ENCODE measurements around the gene GRIFIN. TPM values are rescaled to one million over a fixed set of nuclear protein-coding genes. Genes with fewer than 3 reads are reported as not detected.
"Not testable (repeated sequence)": the region's sequence is repeated elsewhere in the genome, so short reads cannot be mapped to it uniquely, and the experiment has no call there.

Gene GRIFIN
- total RNA-seq, 2 donors from 2014 or later: not detected

DNA sequence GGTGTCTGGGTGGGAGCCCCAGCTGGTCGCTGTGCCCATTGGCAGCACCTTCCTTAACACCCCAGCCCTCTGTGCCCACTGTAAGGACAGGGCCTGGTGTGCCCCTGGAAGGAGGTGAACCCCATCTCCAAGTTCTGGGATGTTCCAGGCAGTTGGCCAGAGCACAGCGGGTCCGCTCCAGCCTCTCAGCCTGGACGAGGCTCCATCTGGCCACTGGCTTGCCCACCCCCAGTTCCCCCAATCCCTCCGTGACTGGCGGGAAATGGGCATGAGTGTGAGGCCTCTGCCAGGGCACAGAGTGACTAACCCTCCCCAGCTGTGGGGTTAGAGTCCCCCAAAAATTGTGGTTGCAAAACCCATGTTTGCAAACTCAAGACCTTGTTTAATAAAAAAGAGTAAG lies 15.6 kb downstream of the GRIFIN start:
- Histone ChIP-seq H3K27me3 (replicated peaks; ENCODE audit: insufficient read depth) (no peaks in the 10 kb centered on the region), H3K27ac (no peak overlapping the region), H3K4me1 (replicated peaks) (no peaks in the 10 kb centered on the region), H3K36me3 (no peaks in the 10 kb centered on the region), H3K4me3 (no peak overlapping the region), H3K9me3 (no peaks in the 10 kb centered on the region)
- no peak for TF ChIP-seq POLR2AphosphoS5 (IDR thresholded peaks at IDR 0.05)
- TF ChIP-seq, protein P1, sequence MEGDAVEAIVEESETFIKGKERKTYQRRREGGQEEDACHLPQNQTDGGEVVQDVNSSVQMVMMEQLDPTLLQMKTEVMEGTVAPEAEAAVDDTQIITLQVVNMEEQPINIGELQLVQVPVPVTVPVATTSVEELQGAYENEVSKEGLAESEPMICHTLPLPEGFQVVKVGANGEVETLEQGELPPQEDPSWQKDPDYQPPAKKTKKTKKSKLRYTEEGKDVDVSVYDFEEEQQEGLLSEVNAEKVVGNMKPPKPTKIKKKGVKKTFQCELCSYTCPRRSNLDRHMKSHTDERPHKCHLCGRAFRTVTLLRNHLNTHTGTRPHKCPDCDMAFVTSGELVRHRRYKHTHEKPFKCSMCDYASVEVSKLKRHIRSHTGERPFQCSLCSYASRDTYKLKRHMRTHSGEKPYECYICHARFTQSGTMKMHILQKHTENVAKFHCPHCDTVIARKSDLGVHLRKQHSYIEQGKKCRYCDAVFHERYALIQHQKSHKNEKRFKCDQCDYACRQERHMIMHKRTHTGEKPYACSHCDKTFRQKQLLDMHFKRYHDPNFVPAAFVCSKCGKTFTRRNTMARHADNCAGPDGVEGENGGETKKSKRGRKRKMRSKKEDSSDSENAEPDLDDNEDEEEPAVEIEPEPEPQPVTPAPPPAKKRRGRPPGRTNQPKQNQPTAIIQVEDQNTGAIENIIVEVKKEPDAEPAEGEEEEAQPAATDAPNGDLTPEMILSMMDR (IDR thresholded peaks at IDR 0.05): no peak
- TF ChIP-seq POLR2A (IDR thresholded peaks at IDR 0.05): no peak
- intact Hi-C loops (cut with DNase I): no loop called here
- WGBS: 93% methylated on average over 3 of the region's 6 CpGs
- no peak for DNase-seq (ENCODE audit: low spot score)

DNA sequence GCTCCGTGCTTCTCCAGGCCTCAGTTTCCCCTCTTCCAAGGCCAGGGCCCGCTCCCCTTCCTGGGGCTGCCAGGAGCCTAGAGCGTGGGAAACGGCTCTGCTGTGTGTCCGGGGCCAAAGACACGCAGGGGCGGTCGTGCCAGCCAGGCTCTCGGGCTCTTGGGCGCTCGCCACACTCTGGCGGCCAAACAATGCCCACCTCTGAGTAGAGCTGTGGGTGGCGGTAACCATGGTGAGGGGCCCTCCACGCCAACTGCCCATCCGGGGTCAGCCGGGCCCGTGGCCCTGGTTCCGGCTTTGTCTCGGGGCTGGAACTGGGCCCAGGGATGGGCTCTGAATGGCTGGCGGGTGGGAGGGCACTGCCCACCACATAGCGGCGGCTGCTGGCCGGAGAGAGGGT lies 16.0 kb downstream of the GRIFIN start:
- H3K4me3 ChIP-seq: no peak overlapping the region
- whole genome bisulfite sequencing: 81% methylated on average over 22 of the region's 23 CpGs
- no peak overlapping the region for H3K27ac ChIP-seq
- DNase-seq (ENCODE audit: low spot score): no peak
- no peaks in the 10 kb centered on the region for H3K36me3 ChIP-seq
- no peaks in the 10 kb centered on the region for H3K9me3 ChIP-seq
- no peak for TF ChIP-seq POLR2A (IDR thresholded peaks at IDR 0.05)
- no peak for TF ChIP-seq POLR2AphosphoS5 (IDR thresholded peaks at IDR 0.05)
- TF ChIP-seq, protein P1 (IDR thresholded peaks at IDR 0.05): no peak
- intact Hi-C loops (cut with DNase I): no loop called here
- H3K27me3 ChIP-seq (replicated peaks; ENCODE audit: insufficient read depth): no peaks in the 10 kb centered on the region
- no peaks in the 10 kb centered on the region for H3K4me1 ChIP-seq (replicated peaks)

DNA sequence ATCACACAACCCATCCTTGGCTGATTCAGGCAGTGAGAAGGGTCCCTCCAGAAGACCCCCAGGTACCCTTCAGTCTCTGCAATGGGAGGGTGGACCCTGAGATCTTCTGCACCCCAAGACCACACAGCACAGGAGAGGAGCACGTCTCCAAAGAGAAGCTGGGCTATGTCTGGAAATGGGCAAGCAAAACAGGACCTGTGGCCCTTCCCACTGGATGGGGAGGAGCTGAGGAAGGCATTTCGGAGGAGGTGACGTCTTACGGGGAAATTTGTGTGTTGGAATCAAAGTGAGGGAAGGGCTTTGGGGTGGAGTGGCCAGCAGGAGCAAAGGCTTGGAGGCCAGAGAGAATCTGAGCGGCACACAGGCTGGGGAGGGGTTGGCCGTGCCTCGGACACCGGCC lies 16.5 kb downstream of the GRIFIN start:
- Histone ChIP-seq H3K27me3 (replicated peaks; ENCODE audit: insufficient read depth) (no peaks in the 10 kb centered on the region), H3K9me3 (no peaks in the 10 kb centered on the region), H3K27ac (no peak overlapping the region), H3K36me3 (no peaks in the 10 kb centered on the region), H3K4me3 (no peak overlapping the region), H3K4me1 (replicated peaks) (no peaks in the 10 kb centered on the region)
- TF ChIP-seq POLR2A (IDR thresholded peaks at IDR 0.05) (no peak), POLR2AphosphoS5 (IDR thresholded peaks at IDR 0.05) (no peak)
- TF ChIP-seq, protein P1 (IDR thresholded peaks at IDR 0.05): no peak
- DNase-seq (ENCODE audit: low spot score): no peak
- WGBS: 90% methylated on average over 8 of the region's 8 CpGs
- intact Hi-C loops (cut with DNase I): no loop called here

DNA sequence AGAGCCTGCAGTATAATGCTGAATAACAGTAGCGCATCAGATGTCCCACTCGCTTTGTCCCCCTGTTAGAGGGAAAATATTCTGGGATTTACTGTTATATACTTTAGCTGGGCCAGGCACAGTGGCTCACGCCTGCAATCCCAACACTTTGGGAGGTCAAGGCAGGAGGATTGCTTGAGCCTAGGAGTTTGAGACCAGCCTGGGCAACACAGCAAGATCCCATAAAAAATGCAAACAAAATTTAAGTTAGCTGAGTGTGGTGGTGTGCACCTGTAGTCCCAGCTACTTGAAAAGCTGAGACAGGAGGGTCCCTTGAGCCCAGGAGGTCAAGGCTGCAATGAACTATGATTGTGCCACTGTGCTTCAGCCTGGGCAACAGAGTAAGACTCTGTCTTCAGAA lies 22.3 kb downstream of the GRIFIN start:
- H3K4me3 ChIP-seq; DNase-seq (ENCODE audit: low spot score); H3K9me3 ChIP-seq; H3K27ac ChIP-seq; H3K4me1 ChIP-seq (replicated peaks); H3K36me3 ChIP-seq; H3K27me3 ChIP-seq (replicated peaks; ENCODE audit: insufficient read depth): not testable (repeated sequence)
- intact Hi-C loops (cut with DNase I): loop anchor here (5.0 kb wide), 1 partner anchor 228 kb away; no protein-coding TSS in a partner anchor
- WGBS: 99% methylated on average over 3 of the region's 3 CpGs

DNA sequence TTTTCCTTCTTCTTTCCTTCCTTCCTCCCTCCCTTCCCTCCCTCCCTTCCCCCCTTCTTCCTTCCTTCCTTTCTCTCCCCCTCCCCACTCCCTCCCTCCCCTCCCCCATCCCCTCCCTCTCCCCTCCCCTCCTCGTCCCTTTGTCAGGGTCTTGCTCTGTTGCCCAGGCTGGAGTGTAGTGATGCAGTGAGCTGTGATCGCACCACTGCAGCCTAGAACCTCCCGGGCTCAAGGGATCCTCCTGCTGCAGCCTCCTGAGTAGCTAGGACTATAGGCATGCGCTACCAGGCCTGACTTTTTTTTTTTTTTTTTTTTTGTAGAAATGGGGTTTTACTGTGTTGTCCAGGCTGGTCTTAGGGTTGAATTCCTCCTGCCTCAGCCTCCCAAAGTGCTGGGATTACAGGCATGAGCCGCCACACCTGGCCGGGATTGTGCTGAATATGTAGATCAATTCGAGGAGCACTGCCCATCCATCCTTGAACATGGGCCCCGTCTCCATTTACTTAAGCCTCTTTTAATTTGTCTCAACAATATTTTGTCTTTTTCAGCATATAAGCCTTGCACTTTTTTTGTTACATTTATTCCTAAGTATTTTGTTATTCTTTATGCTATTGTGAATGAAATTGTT lies 23.4 kb downstream of the GRIFIN start:
- intact Hi-C loops (cut with DNase I): loop anchor here (5.0 kb wide), 1 partner anchor 230 kb away; no protein-coding TSS in a partner anchor
- 88% methylated on average over 8 of the region's 8 CpGs for WGBS
- Histone ChIP-seq H3K27me3 (replicated peaks; ENCODE audit: insufficient read depth) (no peaks in the 10 kb centered on the region), H3K4me3 (no peak overlapping the region), H3K9me3 (no peaks in the 10 kb centered on the region), H3K36me3 (no peaks in the 10 kb centered on the region), H3K27ac (no peak overlapping the region), H3K4me1 (replicated peaks) (peaks cover 4% of the 10 kb centered on the region)
- TF ChIP-seq, protein P1 (IDR thresholded peaks at IDR 0.05): no peak
- TF ChIP-seq POLR2A (IDR thresholded peaks at IDR 0.05): no peak
- no peak for TF ChIP-seq POLR2AphosphoS5 (IDR thresholded peaks at IDR 0.05)
- DNase-seq (ENCODE audit: low spot score): no peak
